Right lobe of liver (tissue), 4 donors: ENCODE data around the gene VPS13C.

Source experiments
- CTCF ChIP-seq, 4 donors: fragments of 200-600 bp in 3 of 4; fragments of 450-650 bp in 1 of 4; IDR thresholded peaks; one replicate each; pipeline versions ENCODE4 v1.5.1 to v1.8.0; 2016 to 2022; ENCODE audit warnings: antibody characterized with exemption in 4 of 4, mild to moderate bottlenecking in 2 of 4
- POLR2A ChIP-seq: fragments of 450-650 bp; IDR thresholded peaks from one replicate; pipeline ENCODE4 v1.6.1; 2017; ENCODE audit warnings: antibody characterized with exemption, mild to moderate bottlenecking
- donor health status: DM: no; HTN: no; CAD: no.
- donor health status: DM: no; HTN: no; CAD: no.
- donor health status: DM: no; HTN: yes; CAD: no.

DNA sequence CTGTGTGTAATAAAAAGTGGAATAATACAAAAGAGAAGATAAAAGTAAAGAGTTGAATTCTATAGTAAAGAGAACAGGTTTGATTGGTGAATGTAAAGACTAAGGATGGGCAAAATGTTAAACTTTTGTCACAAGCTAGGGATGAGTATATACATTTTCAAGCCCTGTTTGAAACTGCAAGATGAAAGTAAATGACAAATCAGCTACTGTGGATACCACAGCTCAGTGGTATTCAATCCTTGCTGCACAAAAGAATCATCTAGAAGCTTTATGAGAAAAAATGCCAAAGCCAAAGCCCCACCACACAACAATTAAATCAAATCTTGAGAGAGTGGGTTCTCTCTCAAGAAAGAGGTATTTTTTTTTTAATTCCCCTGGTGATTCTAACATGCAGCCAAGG is 67.7 kb downstream of the VPS13C start:
- TF ChIP-seq CTCF (IDR thresholded peaks at IDR 0.05) (no peak), POLR2A (no peak)
